ENCODE measurements around the gene C2orf76.
"Not testable (repeated sequence)": the region's sequence is repeated elsewhere in the genome, so short reads cannot be mapped to it uniquely, and the experiment has no call there.

The C2orf76 gene

GRCh38 chr2:119377294-119377992 is 10.8 kb upstream of the C2orf76 start:
- no peak for DNase-seq (ENCODE audit: low read depth in 2 of 2)

- DNase-seq (ENCODE audit: low read depth in 2 of 2): no peak
Measured at GRCh38 chr2:119376810-119377209, 10.2 kb upstream of the C2orf76 start.

- DNase-seq (ENCODE audit: low read depth in 2 of 2): not testable (repeated sequence)
Measured at GRCh38 chr2:119376406-119376805, 9.8 kb upstream of the C2orf76 start.

GRCh38 chr2:119373907-119374745 is 7.5 kb upstream of the C2orf76 start:
- DNase-seq (ENCODE audit: low read depth in 2 of 2): not testable (repeated sequence)

GRCh38 chr2:119372778-119373568 is 6.3 kb upstream of the C2orf76 start:
- DNase-seq (ENCODE audit: low read depth in 2 of 2): no peak

- DNase-seq (ENCODE audit: low read depth in 2 of 2): no peak
Measured at GRCh38 chr2:119371111-119371510, 4.5 kb upstream of the C2orf76 start.

- no peak for DNase-seq (ENCODE audit: low read depth in 2 of 2)
Measured at GRCh38 chr2:119369845-119370244, 3.2 kb upstream of the C2orf76 start.

- DNase-seq (ENCODE audit: low read depth in 2 of 2): peak in 1 of 2 experiments; percentile 43
Measured at GRCh38 chr2:119367472-119368099, 952 bp upstream of the C2orf76 start.

- DNase-seq (ENCODE audit: low read depth in 2 of 2): no peak
Measured at GRCh38 chr2:119366161-119366648, 429 bp downstream of the C2orf76 start.

- no peak for DNase-seq (ENCODE audit: low read depth in 2 of 2)
Measured at GRCh38 chr2:119365436-119365835, 1.2 kb downstream of the C2orf76 start.

GRCh38 chr2:119364798-119365197 is 1.8 kb downstream of the C2orf76 start:
- no peak for DNase-seq (ENCODE audit: low read depth in 2 of 2)

GRCh38 chr2:119360423-119360966 is 6.1 kb downstream of the C2orf76 start:
- no peak for DNase-seq (ENCODE audit: low read depth in 2 of 2)

GRCh38 chr2:119359774-119360173 is 6.9 kb downstream of the C2orf76 start:
- no peak for DNase-seq (ENCODE audit: low read depth in 2 of 2)

- no peak for DNase-seq (ENCODE audit: low read depth in 2 of 2)
Measured at GRCh38 chr2:119354860-119355259, 11.8 kb downstream of the C2orf76 start.

- DNase-seq (ENCODE audit: low read depth in 2 of 2): no peak
Measured at GRCh38 chr2:119352357-119352756, 14.3 kb downstream of the C2orf76 start.

GRCh38 chr2:119350311-119350998 is 16.2 kb downstream of the C2orf76 start:
- no peak for DNase-seq (ENCODE audit: low read depth in 2 of 2)

GRCh38 chr2:119349289-119349688 is 17.3 kb downstream of the C2orf76 start:
- DNase-seq (ENCODE audit: low read depth in 2 of 2): no peak

- no peak for DNase-seq (ENCODE audit: low read depth in 2 of 2)
Measured at GRCh38 chr2:119341684-119342083, 24.9 kb downstream of the C2orf76 start.

- DNase-seq (ENCODE audit: low read depth in 2 of 2): no peak
Measured at GRCh38 chr2:119339562-119339923, 27.1 kb downstream of the C2orf76 start.

GRCh38 chr2:119338826-119339561 is 27.6 kb downstream of the C2orf76 start:
- peak in 1 of 2 experiments; percentile 2 for DNase-seq (ENCODE audit: low read depth in 2 of 2)

All from stimulated activated CD4-positive, alpha-beta T cell treated with anti-CD3 and anti-CD28 coated beads, Interleukin-12 subunit alpha, Interleukin-12 subunit beta, amount 100 ng/mL, for 24 hours (primary cell).